HG03039 (cell line): ENCODE measurements around the gene GRK3.
A peak's percentile ranks its signal among the peaks of the same experiment; 100 is the strongest.
"Not testable (repeated sequence)": the region's sequence is repeated elsewhere in the genome, so short reads cannot be mapped to it uniquely, and the experiment has no call there.

Source experiments
- ATAC-seq: cut with Tn5 transposase; IDR thresholded peaks from one replicate; pipeline ENCODE4 v1.9.1; 2021; ENCODE audit warnings: mild to moderate bottlenecking, moderate library complexity; ENCODE audit not compliant: unreplicated experiment

Gene GRK3

GRCh38 chr22:25570486-25570885, 6.0 kb downstream of the GRK3 start:
- no peak for ATAC-seq

GRCh38 chr22:25571969-25572707, 7.7 kb downstream of the GRK3 start:
- ATAC-seq: not testable (repeated sequence)

GRCh38 chr22:25572708-25573171, 8.3 kb downstream of the GRK3 start:
- no peak for ATAC-seq

DNA sequence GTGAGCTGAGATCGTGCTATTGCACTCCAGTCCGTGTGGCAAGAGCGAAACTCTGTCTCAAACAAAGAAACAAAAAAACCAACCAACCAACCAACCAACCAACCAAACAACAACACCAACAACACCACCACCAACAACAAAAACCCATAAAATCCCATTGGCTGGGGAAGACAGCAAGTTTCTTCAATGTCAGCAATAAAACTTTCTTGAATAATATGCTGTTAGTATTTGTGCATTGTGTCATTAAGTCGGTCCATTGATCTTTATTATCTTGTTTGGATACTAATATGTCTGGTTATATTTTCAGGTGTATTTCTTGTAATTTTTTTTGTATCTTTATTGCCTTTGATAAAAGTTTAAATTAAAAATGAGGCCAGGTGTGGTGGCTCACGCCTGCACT, 9.4 kb downstream of the GRK3 start:
- no peak for ATAC-seq

DNA sequence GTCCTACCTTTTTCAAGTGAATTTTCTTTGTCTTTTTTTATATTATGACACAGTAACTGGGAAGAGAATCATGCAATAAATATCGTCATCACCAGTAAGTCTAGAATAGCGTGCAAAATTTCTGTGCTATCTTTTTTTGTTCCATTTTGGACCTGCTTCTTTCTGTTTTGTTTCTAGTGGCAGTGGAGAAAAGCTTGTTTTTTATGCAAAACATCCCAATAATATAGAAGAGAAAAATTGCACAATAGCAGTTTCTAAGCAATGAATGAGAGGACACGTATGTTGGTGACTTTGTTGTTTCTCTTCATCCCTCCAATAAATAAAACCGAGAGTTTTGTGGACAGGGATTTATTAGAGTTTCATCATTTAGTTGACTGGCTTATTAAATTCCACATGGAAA, 10.3 kb downstream of the GRK3 start:
- ATAC-seq: no peak

GRCh38 chr22:25575674-25576392, 11.4 kb downstream of the GRK3 start:
- ATAC-seq: not testable (repeated sequence)

- not testable (repeated sequence) for ATAC-seq
Observed at GRCh38 chr22:25581452-25581851, 17.0 kb downstream of the GRK3 start.

DNA sequence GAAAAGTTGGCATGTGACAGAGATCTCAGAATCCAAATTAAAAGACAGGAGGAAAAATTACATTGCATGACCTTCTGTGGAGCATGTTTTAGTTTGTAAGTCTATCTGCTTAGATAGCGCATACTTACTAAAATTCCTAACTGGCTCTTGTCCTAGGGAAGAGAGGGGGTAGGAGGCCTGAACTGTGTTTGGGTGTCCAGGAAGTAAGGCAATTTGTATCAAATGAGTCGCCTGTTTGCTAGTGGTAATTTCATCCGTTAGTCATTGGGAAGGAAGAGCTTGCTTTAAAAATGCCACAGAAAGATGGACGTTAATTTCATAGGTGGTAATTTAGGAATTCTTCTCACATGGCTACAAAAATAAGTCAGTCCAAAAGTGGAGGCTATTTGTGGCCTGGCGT, 18.5 kb downstream of the GRK3 start:
- no peak for ATAC-seq

- ATAC-seq: not testable (repeated sequence)
Observed at GRCh38 chr22:25584993-25585392, 20.5 kb downstream of the GRK3 start.

DNA sequence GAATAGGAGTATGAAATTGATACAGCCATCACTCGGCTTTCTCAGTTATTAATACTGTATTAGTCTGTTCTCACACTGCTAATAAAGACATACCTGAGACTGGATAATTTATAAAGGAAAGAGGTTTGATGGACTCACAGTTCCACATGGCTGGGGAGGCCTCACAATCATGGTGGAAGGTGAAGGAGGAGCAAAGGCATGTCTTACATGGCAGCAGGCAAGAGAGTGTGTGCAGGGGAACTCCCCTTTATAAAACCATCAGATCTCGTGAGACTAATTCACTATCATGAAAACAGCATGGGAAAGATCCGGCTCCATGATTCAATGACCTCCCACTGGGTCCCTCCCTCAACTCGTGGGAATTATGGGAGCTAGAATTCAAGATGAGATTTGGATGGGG, 25.2 kb downstream of the GRK3 start:
- not testable (repeated sequence) for ATAC-seq

DNA sequence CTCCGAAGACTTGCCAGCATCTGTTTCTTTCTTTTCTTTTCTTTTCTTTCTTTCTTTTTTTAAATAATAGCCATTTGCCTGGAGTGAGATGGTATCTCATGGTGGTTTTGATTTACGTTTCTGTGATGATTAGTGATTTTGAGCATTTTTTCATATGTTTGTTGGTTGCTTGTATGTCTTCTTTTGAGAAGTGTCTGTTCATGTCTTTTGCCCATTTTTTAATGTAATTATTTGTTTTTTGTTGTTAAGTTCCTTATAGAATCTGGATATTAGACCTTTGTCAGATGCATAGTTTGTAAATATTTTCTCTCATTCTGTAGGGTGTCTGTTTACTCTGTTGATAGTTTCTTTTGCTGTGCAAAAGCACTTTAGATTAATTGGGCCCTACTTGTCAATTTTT, 28.8 kb downstream of the GRK3 start:
- ATAC-seq: not testable (repeated sequence)

DNA sequence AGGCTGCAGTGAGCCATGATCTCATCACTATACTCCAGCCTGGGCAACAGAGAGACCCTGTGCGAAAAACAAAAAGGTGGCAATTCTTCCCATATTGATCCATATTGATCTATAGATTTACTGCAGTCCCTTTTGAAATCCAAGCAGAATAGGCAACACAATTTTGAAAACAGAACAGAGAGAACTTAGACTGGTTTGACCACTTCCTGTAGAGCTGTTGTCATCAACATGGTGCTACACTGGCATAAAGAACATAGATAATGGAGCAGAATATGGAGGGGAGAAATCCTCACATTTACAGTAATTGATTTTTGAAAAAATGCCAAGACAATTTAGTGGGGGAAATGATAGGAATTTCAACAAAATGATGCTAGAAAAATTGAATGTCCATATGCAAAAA, 34.1 kb downstream of the GRK3 start:
- no peak for ATAC-seq

DNA sequence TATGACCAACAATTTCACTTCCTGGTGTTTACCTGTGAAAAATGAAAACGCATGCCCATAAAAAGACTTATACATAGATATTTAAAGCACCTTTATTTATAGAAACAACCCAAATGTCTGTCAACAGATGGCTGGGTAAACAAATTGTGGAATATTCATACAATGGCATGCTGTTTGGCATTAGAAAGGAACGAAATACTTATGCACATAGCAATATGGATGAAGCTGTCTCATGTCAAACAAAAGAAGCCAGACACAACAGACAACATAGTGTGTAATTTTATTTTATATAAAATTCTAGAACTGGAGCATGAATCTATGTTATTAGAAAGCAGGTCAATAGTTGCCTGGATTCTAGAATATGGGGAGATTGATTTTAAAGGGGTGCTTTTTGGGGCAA, 38.0 kb downstream of the GRK3 start:
- ATAC-seq: no peak

GRCh38 chr22:25602916-25603315, 38.4 kb downstream of the GRK3 start:
- no peak for ATAC-seq

DNA sequence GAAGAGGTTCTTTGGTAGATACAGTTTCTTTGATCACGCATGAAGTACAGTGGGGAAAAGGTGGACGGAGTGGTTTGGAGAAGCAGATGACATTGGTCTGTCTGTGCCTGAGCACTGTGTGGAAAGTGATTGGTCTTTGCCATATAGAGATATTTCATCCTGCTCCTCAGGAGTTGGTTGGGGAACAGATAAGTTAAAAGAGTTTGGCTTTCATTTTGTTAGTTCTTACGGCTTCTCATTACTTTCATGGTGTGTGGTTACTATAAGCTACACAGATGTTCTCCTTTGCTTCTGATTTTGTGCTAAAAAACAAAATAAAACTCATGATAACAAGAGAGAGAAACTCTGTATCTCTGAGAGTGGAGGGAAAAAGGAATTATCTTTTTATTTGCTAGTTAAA, 40.7 kb downstream of the GRK3 start:
- ATAC-seq: not testable (repeated sequence)

DNA sequence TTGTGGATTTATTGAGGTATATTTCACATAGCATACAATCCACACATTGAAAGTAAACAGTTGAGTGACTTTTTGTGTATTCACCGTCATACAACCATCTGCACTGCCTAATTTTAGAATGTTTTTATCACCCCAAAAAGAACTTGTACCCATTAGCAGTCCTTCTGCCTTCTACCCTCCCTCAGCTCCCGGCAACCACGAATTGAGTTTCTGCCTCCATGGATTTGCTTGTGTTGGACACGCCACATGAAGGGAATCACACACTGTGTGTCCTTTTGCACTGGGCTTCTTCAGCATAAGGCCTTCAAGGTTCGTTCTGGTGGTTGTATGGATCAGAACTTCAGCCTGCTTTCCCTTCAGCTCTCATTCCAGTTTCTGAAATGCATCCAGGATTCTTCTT, 41.1 kb downstream of the GRK3 start:
- not testable (repeated sequence) for ATAC-seq

- ATAC-seq: not testable (repeated sequence)
Observed at GRCh38 chr22:25611284-25611683, 46.8 kb downstream of the GRK3 start.

- not testable (repeated sequence) for ATAC-seq
Observed at GRCh38 chr22:25613131-25613530, 48.7 kb downstream of the GRK3 start.

- ATAC-seq: not testable (repeated sequence)
Observed at GRCh38 chr22:25613558-25613957, 49.1 kb downstream of the GRK3 start.

- ATAC-seq: not testable (repeated sequence)
Observed at GRCh38 chr22:25614791-25615190, 50.3 kb downstream of the GRK3 start.

DNA sequence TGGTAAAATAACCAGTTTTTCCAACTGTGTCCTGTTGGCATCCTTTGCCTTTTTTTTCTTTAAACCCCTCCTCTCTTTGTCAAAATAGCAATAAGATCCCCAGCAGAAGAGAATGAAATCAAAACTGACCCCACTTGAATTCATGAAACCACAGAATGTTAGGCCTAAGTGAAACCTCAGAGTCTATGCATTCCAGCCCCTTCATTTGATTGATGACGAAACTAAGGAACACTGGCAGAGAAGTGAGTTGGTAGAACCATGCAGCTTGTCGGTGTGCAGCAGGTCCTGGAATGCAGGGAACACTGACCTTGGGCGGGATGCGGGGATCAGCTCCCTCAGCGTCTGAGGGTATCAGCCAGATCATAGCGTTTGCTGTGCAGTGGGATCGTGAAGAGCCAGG, 57.5 kb downstream of the GRK3 start:
- no peak for ATAC-seq

DNA sequence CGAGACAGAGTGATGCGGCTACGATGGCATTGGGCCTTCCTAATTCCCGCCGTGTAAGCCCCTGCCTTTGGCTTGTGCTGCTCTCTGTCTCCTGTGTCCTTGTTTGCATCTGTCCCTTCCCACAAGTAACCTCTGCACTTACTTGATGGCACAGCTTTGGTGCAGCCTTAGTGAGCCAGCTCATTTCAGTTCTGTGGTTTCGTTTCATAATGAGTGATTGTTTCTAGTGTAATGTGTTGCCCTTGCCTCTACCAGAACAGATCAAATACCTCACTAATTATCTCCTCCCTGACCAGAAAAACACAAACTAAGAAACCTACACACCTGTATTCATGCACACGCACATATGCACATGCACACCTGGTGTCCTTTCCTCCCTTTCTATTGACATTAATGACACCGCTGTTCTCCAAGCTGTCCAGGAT, 58.8 kb downstream of the GRK3 start:
- peak; percentile 70 for ATAC-seq
